Left hindlimb (tissue), 1 donor: ENCODE results near the gene CXorf66.
A peak's percentile ranks its signal among the peaks of the same experiment; 100 is the strongest.
"Not testable (repeated sequence)": the region's sequence is repeated elsewhere in the genome, so short reads cannot be mapped to it uniquely, and the experiment has no call there.

Source experiments
- DNase-seq: peaks from one replicate; pipeline ENCODE4 v3.0.0-alpha.2; 2018

CXorf66 gene

DNA sequence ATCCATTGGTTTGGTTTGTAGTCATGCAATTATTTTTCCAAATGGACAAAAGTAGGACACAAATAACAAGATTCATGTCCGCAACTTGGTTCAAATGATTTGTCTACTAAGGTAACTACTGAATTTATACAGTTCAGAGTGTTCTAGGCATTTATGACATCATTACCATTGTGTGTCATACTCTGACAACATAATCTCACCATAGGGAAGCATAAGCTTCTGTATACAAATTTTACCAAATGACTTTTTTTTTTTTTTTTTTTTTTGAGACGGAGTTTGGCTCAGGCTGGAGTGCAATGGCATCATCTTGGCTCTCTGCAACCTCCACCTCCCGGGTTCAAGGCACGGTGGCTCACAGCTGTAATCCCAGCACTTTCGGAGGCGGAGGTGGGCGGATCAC is at the start of gene CXorf66:
Gene CXorf66 (minus strand): TSS at position 101 of the 400 bp plus-strand sequence. CDS start 25 bp downstream, at position 76.
- DNase-seq, result no peak

DNA sequence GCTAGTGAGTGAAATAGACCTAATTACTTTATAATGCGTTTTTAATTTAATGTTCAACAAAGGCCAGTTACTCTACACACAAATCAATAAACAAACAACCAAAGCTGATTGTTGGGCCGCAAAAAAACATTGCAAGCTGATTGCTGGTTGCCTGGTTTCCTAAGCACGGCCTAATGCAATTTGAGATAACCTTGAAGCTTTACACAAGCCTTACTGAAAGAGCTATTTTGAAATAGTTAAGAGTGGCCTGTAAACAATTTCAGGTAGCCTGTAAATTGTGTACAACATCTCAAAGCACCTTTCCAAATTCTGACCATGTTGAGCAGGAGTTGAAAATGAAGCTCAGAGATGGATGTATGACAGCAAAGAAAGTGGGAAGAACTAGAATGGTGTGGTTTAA is 17.5 kb upstream of the CXorf66 start:
- DNase-seq, result no peak

GRCh38 chrX:139974471-139974870 is 9.2 kb upstream of the CXorf66 start:
- no peak for DNase-seq

DNA sequence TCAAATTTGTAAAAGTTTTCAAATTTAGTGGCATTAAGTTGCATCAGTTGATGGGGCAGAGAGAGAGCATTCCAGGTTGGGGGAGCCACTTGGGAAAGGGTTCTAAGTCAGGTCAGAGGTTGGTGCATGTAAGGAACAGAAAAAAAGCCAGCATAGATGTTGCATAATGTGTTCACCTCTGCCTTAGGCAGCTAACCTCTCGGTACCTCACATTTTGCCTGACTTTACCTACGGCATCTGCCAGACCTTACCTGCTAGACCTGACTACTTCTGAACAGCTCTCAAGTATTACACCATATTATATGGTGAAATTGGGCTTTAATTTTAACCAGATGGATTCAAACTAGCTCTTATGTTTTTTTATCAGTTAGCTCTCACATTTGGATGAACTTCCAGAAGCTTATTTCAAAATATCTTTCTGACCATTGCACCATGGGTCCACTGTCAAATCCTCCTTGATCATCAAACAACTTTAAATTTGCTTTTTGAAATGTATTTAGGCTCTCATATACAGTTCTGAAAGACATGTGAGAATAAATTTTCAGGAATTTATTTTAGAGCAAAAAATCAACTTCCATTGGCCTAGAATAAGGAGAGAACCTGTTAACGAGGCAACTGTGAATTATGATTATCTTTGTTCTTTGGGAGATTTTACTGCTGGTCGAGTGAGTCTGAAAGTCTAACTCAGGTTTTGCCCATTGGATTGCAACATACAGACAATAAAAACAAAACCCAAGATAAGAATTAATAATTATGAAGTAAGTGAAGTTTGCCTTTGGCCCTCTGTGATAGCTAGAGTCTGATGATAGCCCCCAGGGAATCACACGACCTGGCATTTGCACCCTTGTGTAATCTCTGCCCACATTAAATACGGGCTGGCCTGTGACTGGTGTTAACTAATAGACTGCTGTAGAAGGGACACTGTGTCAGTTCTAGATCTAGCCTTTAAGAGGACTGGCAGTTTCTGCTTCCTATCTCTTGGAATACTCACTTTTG is 7.6 kb upstream of the CXorf66 start:
- DNase-seq, result no peak

- DNase-seq, result no peak
Measured at GRCh38 chrX:139972113-139972512, 6.8 kb upstream of the CXorf66 start.

- no peak for DNase-seq
Measured at GRCh38 chrX:139971394-139971749, 6.1 kb upstream of the CXorf66 start.

- no peak for DNase-seq
Measured at GRCh38 chrX:139969286-139969685, 4.0 kb upstream of the CXorf66 start.

GRCh38 chrX:139967750-139968149 is 2.4 kb upstream of the CXorf66 start:
- no peak for DNase-seq

GRCh38 chrX:139967300-139967699 is 2.0 kb upstream of the CXorf66 start:
- no peak for DNase-seq

- not testable (repeated sequence) for DNase-seq
Measured at GRCh38 chrX:139966159-139966558, 838 bp upstream of the CXorf66 start.

DNA sequence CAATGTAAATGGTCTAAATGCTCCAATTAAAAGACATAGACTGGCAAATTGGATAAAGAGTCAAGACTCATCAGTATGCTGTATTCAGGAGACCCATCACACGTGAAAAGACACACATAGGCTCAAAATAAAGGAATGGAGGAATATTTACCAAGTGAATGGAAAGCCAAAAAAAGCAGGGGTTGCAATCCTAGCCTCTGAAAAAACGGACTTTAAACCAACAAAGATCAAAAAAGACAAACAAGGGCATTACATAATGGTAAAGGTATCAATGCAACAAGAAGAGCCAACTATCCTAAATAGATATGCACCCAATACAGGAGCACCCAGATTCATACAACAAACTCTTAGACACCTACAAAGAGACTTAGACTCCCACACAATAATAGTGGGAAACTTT is 4.2 kb downstream of the CXorf66 start:
- not testable (repeated sequence) for DNase-seq

GRCh38 chrX:139949703-139950102 is 15.6 kb downstream of the CXorf66 start:
- no peak for DNase-seq

GRCh38 chrX:139945075-139945474 is 20.2 kb downstream of the CXorf66 start:
- no peak for DNase-seq

DNA sequence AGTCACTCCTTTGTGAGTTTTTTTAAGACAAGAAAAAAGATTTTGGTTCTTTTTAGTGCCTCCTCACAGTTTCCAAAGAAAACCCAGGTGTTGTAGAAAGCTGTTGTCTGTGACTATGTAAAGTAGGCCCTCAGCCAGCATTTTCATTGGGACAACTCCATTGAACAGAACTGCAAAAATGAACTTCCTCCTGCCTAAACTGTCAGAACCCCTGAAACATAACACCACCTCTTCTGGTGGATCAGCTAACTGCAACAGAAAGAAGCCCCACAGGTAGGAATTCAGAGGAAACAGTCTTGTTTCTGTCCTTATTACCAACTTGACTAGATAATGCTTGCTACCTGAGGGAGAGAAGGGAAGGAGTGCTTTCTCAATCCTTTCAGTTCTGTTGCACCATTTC is 29.1 kb downstream of the CXorf66 start:
- no peak for DNase-seq

GRCh38 chrX:139933904-139934303 is 31.4 kb downstream of the CXorf66 start:
- DNase-seq, result no peak

DNA sequence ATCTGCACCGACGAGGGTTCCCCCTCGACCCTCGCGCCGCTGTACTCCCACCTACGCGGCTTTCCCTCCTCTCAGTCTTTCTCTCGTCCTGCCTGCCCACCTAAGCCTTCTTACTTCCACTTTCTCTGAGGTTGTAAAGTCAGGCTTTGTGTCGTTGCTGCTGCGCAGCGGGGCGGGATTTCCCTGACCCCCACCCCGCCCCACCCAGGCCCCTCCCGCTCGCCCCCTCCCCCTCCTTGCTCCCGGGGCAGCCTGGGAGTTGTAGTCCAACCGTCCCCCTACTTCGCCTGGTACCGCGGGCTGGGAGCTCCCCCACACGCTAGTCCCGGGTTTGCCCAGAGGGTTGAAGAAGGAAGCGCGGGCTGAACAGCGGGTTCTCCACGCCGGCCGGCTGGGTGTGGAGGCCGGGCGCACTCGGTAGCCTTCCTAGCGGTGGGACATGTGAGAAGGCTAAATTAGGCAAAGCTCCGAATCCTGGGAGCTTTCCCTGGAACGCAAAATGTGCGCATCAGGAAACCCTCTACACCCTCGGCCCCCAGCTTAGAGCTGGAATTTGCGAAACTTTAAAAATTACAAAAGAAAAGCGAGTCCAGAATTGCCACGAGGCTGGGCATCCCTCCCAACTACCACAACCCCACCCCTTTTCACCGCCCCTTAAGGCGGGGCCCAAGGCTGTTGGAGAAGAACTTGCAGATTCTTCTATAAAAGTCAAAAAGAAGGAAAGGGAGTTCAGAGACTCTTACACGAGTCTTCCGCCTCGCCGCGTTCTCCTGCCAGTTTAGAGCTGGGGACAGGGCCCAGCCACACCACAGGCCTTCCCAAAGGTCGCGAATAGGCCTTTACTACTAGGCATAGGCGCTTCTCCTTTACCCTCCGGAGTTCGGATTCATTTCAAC is 32.2 kb downstream of the CXorf66 start, which contains the start of gene ATP11C:
Gene ATP11C (minus strand): TSS at position 153 of the 896 bp plus-strand sequence. CDS start 1,011 bp downstream, outside the sequence.
- peak; percentile 93 for DNase-seq

DNA sequence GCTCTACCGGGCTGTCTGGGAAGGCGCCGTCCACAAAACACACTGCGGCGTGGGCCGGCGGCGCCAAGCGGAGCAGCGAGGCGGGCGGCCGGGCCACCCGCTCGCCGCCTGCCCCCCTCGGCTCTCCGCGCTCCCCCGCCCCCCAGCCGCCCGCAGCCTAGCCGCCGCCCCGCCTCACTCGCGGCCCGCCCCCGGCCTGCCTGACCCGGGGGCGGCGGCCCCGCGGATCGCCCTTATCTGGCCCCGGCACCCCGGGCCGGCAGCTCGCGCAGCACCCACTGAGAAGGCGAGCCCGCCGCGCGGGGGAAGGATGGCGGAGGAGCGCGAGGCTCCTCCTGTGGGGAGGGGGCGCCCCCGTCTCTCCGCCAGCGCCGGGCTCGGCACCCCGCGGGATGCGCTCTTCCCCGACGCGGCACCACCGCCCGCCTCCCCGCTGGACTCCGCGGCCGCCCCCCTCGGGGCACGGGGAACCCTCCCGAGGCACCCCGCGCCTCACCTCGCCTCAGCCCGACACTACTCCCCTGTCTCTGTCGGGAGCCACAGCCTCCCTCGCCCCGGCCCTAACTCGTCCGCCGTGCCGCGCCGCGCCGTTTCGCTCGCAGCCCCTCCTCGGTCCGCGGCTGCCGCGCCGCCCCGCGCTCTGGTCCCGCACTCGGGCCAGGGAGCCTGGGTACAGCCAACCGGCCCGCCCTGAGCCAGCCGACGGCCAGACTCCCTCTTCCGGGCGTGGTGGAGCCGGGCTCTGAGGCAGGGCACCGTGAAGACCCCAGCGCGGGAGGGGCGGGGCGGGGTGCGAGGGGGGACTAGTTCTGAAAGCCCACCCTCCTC is 33.0 kb downstream of the CXorf66 start:
- DNase-seq, result peak; percentile 52

DNA sequence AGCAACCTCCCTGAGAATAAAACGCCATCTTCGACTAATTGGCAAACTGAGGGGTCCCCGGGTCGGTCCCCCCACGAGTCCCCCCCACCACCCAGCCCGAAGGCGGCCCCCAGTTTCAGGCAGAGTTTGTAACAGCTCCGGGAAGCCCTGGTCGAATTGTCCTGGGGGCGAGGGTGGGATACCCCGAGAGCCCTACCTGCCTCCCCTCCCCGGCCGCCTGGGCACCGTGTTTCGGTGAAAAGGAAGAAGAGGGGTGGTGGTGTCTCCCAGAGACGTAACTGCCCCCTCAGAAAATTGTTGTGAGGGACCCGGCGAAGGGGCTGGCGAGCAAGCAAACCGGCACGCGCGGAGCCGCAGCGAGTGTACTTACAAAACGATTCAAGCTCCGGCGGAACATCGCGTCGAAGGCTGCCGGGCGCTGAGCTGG is 33.7 kb downstream of the CXorf66 start:
- no peak for DNase-seq

DNA sequence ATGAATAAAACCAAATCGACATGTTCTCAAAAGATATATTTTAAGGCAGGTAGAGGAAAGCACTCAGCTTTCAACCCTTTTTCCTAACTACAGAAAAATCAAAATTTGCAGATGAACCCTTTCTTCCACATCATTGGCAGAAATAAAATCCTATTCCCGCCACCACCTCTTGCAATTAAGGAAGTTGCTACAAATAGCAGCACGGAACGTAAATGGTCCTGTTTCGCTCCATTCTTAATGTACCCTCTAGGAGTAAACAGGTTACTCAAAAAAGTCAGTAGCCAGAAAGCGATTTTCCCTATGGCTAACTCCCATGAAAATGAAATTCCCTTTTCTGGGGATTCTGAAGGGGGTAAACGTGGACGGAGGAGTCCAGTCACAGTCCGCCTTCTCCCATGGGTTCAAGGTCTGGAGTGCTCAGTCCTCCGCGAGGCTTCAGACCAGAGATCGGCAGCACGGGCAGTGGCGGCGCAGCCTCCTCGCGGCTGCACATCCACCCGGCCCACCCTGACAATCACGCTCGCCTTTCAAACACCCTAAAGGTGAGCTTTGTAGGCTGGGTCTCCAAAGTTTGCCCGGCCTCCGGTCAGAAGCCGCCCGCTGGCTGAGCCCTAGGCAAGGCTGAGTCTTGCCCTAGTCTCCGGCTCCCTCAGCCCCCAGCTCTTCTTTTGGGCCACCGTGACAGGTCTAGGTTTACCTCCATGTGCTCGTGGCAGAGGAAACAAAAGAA is 34.2 kb downstream of the CXorf66 start:
- DNase-seq, result peak; percentile 38

- DNase-seq, result no peak
Measured at GRCh38 chrX:139930401-139930800, 34.9 kb downstream of the CXorf66 start.

GRCh38 chrX:139929876-139930275 is 35.4 kb downstream of the CXorf66 start:
- DNase-seq, result no peak

GRCh38 chrX:139924696-139925095 is 40.6 kb downstream of the CXorf66 start:
- no peak for DNase-seq
